ENCODE results near the gene HNRNPL.

HNRNPL gene

DNA sequence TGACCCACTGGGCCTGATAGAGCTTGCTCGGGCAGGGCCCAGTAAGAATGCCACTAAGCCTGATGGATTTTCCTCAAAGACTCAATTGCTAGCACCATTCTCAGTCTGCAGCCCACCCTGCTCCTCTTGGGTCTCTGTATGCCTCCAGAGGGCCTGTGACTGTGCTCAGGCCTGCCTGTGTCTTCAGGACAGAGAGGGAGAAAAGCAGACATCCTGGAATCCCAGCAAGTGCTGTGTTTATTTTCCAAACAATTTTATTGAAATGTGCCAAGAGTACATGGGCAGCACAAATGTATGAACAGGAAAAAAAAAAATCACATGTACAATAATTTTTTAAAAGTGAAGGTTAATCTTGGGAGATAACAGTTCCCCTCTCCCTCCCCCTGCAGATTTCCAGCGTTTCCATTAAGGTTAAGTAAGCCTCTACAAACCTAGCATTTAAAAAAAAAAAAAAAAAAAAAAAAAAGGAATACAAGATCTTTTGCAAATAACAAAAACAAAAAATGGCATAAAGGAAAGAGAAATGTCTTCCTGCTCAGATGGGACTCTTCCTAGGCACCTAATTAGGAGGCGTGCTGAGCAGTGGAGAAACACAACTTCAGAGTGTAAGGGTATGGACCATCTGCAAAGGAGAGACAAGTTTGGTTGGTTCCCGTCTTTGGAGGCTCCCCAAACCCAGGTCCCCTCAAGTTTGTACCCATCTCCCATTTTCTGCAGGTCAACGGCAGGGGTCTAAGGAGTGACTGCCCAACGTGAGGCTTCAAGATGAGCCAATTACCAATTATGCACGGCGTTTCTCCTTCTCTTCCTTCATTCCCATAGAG, 13.4 kb downstream of the HNRNPL start:
- 0 out of 2 replicates have a peak overlapping the region, but pooled peaks have one; percentile 9 for H3K27ac ChIP-seq

DNA sequence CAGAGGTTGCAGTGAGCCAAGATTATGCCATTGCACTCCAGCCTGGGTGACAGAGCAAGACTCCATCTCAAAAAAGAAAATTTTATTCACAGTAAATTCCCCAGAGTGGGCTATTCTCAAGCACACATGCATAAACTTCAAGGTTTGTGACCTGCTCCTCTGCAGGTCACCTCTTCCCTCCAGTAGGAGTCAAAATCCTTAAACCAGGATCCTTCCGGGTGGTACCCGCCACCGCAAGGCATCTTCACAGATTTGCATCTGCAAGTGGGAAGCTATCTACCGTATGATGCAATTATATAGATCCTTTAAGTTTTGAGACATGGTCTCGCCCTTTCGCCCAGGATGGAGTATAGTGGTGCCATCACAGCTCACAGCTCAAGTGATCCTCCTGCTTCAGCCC, 15.2 kb downstream of the HNRNPL start:
- H3K27ac ChIP-seq, result no peak overlapping the region
- no peaks in the 10 kb centered on the region for H3K9me3 ChIP-seq (ENCODE audit: severe bottlenecking)
- peaks cover 52% of the 10 kb centered on the region for H3K36me3 ChIP-seq
- no peak overlapping the region for H3K4me3 ChIP-seq (ENCODE audit: low read depth, low read length)
- TF ChIP-seq, protein P1, sequence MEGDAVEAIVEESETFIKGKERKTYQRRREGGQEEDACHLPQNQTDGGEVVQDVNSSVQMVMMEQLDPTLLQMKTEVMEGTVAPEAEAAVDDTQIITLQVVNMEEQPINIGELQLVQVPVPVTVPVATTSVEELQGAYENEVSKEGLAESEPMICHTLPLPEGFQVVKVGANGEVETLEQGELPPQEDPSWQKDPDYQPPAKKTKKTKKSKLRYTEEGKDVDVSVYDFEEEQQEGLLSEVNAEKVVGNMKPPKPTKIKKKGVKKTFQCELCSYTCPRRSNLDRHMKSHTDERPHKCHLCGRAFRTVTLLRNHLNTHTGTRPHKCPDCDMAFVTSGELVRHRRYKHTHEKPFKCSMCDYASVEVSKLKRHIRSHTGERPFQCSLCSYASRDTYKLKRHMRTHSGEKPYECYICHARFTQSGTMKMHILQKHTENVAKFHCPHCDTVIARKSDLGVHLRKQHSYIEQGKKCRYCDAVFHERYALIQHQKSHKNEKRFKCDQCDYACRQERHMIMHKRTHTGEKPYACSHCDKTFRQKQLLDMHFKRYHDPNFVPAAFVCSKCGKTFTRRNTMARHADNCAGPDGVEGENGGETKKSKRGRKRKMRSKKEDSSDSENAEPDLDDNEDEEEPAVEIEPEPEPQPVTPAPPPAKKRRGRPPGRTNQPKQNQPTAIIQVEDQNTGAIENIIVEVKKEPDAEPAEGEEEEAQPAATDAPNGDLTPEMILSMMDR (IDR thresholded peaks at IDR 0.05; ENCODE audit: low read depth, low read length), result no peak
- no peak for DNase-seq
- H3K27me3 ChIP-seq (ENCODE audit: insufficient read depth, low read depth, severe bottlenecking), result no peaks in the 10 kb centered on the region

More for the DNA sequence above, 13.4 kb downstream of the HNRNPL start:
- Histone ChIP-seq H3K9me3 (ENCODE audit: severe bottlenecking) (no peaks in the 10 kb centered on the region), H3K4me3 (ENCODE audit: low read depth, low read length) (no peak overlapping the region), H3K36me3 (peaks cover 59% of the 10 kb centered on the region), H3K27me3 (ENCODE audit: insufficient read depth, low read depth, severe bottlenecking) (no peaks in the 10 kb centered on the region)
- DNase-seq, result no peak
- TF ChIP-seq, protein P1 (IDR thresholded peaks at IDR 0.05; ENCODE audit: low read depth, low read length), result no peak

DNA sequence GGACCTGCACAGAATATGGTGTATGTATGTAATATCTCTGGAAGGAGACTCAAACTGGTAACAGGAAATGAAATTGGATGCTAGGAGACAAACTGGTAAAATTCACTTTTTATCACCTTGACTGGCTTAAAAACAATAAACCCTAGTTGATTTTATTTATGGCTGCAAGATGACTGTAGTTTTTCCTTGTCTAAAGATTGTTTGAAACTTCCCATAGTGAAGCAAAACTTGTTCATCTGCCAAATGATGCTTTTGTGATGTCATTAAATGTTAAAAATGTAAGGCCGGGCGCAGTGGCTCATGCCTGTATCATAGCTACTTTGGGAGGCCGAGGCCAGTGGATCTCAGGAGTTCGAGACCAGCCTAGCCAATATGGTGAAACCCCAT, 15.7 kb downstream of the HNRNPL start:
- Histone ChIP-seq H3K27me3 (ENCODE audit: insufficient read depth, low read depth, severe bottlenecking) (no peaks in the 10 kb centered on the region), H3K36me3 (peaks cover 51% of the 10 kb centered on the region)

DNA sequence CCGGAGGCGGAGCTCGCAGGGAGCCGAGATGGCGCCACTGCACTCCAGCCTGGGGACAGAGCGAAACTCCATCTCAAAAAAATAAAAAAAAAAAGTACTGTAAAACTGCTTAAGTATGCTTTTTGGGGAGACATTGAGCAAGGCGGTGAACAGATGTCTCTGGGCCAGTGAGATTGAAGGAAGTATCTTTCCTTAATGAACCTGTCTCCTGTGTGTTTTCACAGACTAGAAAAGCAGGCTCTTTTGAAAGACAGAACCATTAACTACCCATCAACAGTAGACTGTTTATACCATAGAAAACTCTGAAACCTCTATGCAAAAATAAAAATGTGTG, 16.7 kb downstream of the HNRNPL start:
- Histone ChIP-seq H3K36me3 (peaks cover 48% of the 10 kb centered on the region), H3K9me3 (ENCODE audit: severe bottlenecking) (no peaks in the 10 kb centered on the region), H3K27me3 (ENCODE audit: insufficient read depth, low read depth, severe bottlenecking) (no peaks in the 10 kb centered on the region), H3K27ac (peak overlapping the region; percentile 48), H3K4me3 (ENCODE audit: low read depth, low read length) (no peak overlapping the region)
- DNase-seq, result no peak
- TF ChIP-seq, protein P1 (IDR thresholded peaks at IDR 0.05; ENCODE audit: low read depth, low read length), result no peak

More for the DNA sequence above, 15.7 kb downstream of the HNRNPL start:
- Histone ChIP-seq H3K4me3 (ENCODE audit: low read depth, low read length) (no peak overlapping the region), H3K27ac (no peak overlapping the region), H3K9me3 (ENCODE audit: severe bottlenecking) (no peaks in the 10 kb centered on the region)
- TF ChIP-seq, protein P1 (IDR thresholded peaks at IDR 0.05; ENCODE audit: low read depth, low read length), result no peak
- DNase-seq, result no peak

DNA sequence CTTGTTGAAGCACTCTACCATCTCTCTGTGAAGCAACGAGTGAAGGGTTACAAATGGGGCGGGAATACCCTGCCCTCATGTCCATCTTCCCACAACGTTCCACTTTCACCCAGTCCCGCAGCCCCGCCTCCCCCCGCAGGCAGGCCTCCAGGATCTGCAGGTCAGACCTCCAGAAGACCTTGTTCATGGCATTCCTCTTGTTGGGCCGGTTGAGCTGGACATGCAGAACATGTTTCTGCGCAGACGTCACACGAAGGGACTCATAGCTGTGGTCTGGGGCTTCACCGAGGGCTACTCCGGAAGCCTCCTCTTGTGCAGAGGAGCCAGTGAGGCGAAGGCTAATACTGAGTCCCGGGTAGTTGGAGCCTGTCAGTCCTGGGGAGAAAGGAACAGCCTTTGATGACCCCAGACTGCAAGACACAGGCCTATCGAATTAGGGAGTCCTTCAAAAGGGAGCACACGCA, 18.6 kb downstream of the HNRNPL start:
- H3K27me3 ChIP-seq (ENCODE audit: insufficient read depth, low read depth, severe bottlenecking), result no peaks in the 10 kb centered on the region
- peak; percentile 36 for DNase-seq
- TF ChIP-seq, protein P1 (IDR thresholded peaks at IDR 0.05; ENCODE audit: low read depth, low read length), result no peak
- no peaks in the 10 kb centered on the region for H3K9me3 ChIP-seq (ENCODE audit: severe bottlenecking)
- peaks cover 41% of the 10 kb centered on the region for H3K36me3 ChIP-seq
- H3K4me3 ChIP-seq (ENCODE audit: low read depth, low read length), result peak overlapping the region; percentile 86
- peak overlapping the region; percentile 76 for H3K27ac ChIP-seq
